HEK293 (cell line): Measurements from ENCODE around the gene KCNAB1.

Source experiments
- CTCF ChIA-PET: fragments of 350-600 bp; formaldehyde crosslinking; extraction: SDS; loops from one replicate; lab custom pipeline; 2021; ENCODE audit warnings: antibody characterized with exemption; lab: Yijun Ruan, JAX
- POLR2A ChIA-PET: fragments of 300-600 bp; formaldehyde crosslinking; extraction: SDS; loops from one replicate; lab custom pipeline; 2020; ENCODE audit warnings: antibody characterized with exemption, inconsistent platforms; lab: Yijun Ruan, JAX
- H3K27ac ChIP-seq: fragments of 200-500 bp; sonication (Bioruptor generic); 2 replicates; pipeline ENCODE4 v1.5.1; 2014; ENCODE audit warnings: low read depth, low read length, control low read depth, inconsistent platforms; ENCODE audit errors: extremely low read depth
- H3K36me3 ChIP-seq, 2 experiments: fragments of 200-500 bp in 1 of 2; sonication (Bioruptor generic) in 1 of 2; 1 replicate in 1 of 2; 2 replicates in 1 of 2; pipeline ENCODE4 v1.5.1; 2014 to 2017; ENCODE audit warnings: inconsistent platforms in 2 of 2, low read length in 2 of 2; ENCODE audit not compliant: control insufficient read depth in 2 of 2, insufficient read depth in 1 of 2
- H3K4me1 ChIP-seq: fragments of 200-500 bp; sonication (Bioruptor generic); 2 replicates; pipeline ENCODE4 v1.5.1; 2014; ENCODE audit warnings: mild to moderate bottlenecking, low read length, inconsistent platforms; ENCODE audit not compliant: control insufficient read depth, insufficient read depth
- H3K4me3 ChIP-seq: 2 replicates; pipeline ENCODE4 v1.5.1; 2011; ENCODE audit warnings: low read depth, mild to moderate bottlenecking, control low read depth, low read length, moderate library complexity
- H3K9me3 ChIP-seq: fragments of 200-500 bp; sonication (Bioruptor generic); 2 replicates; pipeline ENCODE4 v1.5.1; 2014; ENCODE audit warnings: low read depth, low read length, inconsistent platforms; ENCODE audit not compliant: control insufficient read depth, insufficient read depth
- BCL11A ChIP-seq: fragments of 450-650 bp; formaldehyde crosslinking; IDR thresholded peaks from 2 replicates; pipeline ENCODE4 v1.5.1; 2016; ENCODE audit warnings: low read depth, missing biosample characterization, missing genetic modification characterization
- IKZF3 ChIP-seq: fragments of 450-650 bp; IDR thresholded peaks from 2 replicates; pipeline ENCODE4 v1.5.0; 2018; ENCODE audit warnings: missing biosample characterization, mild to moderate bottlenecking, missing genetic modification characterization, moderate library complexity
- KLF1 ChIP-seq: fragments of 450-650 bp; formaldehyde crosslinking; IDR thresholded peaks from 2 replicates; pipeline ENCODE4 v1.5.1; 2016; ENCODE audit warnings: missing biosample characterization, missing genetic modification characterization
- REPIN1 ChIP-seq: fragments of 450-650 bp; formaldehyde crosslinking; IDR thresholded peaks from 2 replicates; pipeline ENCODE4 v1.5.1; 2017; ENCODE audit warnings: missing biosample characterization, missing genetic modification characterization, low read depth
- TRIM28 ChIP-seq: IDR thresholded peaks from 2 replicates; pipeline ENCODE4 v1.6.1; 2011; ENCODE audit warnings: low read length, control low read depth, borderline replicate concordance
- YY1 ChIP-seq: fragments of 450-650 bp; formaldehyde crosslinking; IDR thresholded peaks from 2 replicates; pipeline ENCODE4 v1.5.1; 2018; ENCODE audit warnings: missing biosample characterization, missing genetic modification characterization
- ZFHX2 ChIP-seq: fragments of 450-650 bp; formaldehyde crosslinking; conservative IDR thresholded peaks from 2 replicates; pipeline ENCODE4 v1.5.1; 2016; ENCODE audit warnings: missing biosample characterization, missing genetic modification characterization
- ZFP41 ChIP-seq: fragments of 450-650 bp; formaldehyde crosslinking; IDR thresholded peaks from 2 replicates; pipeline ENCODE4 v1.5.1; 2016; ENCODE audit warnings: missing biosample characterization, missing genetic modification characterization, borderline replicate concordance
- ZNF112 ChIP-seq: fragments of 450-650 bp; formaldehyde crosslinking; IDR thresholded peaks from 2 replicates; pipeline ENCODE4 v1.5.0; 2017; ENCODE audit warnings: missing biosample characterization, missing genetic modification characterization
- ZNF133 ChIP-seq: fragments of 450-650 bp; formaldehyde crosslinking; IDR thresholded peaks from 2 replicates; pipeline ENCODE4 v1.5.1; 2016; ENCODE audit warnings: missing biosample characterization, missing genetic modification characterization
- ZNF19 ChIP-seq: fragments of 450-650 bp; formaldehyde crosslinking; IDR thresholded peaks from 2 replicates; pipeline ENCODE4; 2016; ENCODE audit warnings: missing biosample characterization, missing genetic modification characterization, low read depth
- ZNF311 ChIP-seq: fragments of 450-650 bp; formaldehyde crosslinking; IDR thresholded peaks from 2 replicates; pipeline ENCODE4 v1.5.1; 2017; ENCODE audit warnings: missing biosample characterization, missing genetic modification characterization, borderline replicate concordance
- ZNF335 ChIP-seq: fragments of 450-650 bp; formaldehyde crosslinking; conservative IDR thresholded peaks from 2 replicates; pipeline ENCODE4 v1.5.1; 2016; ENCODE audit warnings: missing biosample characterization, missing genetic modification characterization
- ZNF362 ChIP-seq: fragments of 450-650 bp; formaldehyde crosslinking; IDR thresholded peaks from 2 replicates; pipeline ENCODE4 v1.5.1; 2016; ENCODE audit warnings: missing biosample characterization, missing genetic modification characterization
- ZNF473 ChIP-seq: fragments of 450-650 bp; formaldehyde crosslinking; IDR thresholded peaks from 2 replicates; pipeline ENCODE4 v1.5.1; 2017; ENCODE audit warnings: missing biosample characterization, missing genetic modification characterization
- ZNF530 ChIP-seq: fragments of 450-650 bp; formaldehyde crosslinking; IDR thresholded peaks from 2 replicates; pipeline ENCODE4 v1.5.1; 2016; ENCODE audit warnings: low read depth, missing biosample characterization, missing genetic modification characterization
- ZNF548 ChIP-seq: fragments of 450-650 bp; formaldehyde crosslinking; IDR thresholded peaks from 2 replicates; pipeline ENCODE4 v1.5.1; 2016; ENCODE audit warnings: missing biosample characterization, missing genetic modification characterization
- ZNF585B ChIP-seq: fragments of 450-650 bp; formaldehyde crosslinking; IDR thresholded peaks from 2 replicates; pipeline ENCODE4 v1.5.1; 2016; ENCODE audit warnings: missing biosample characterization, missing genetic modification characterization
- ZNF660 ChIP-seq: fragments of 450-650 bp; IDR thresholded peaks from 2 replicates; pipeline ENCODE4 v1.5.1; 2018; ENCODE audit warnings: missing biosample characterization, mild to moderate bottlenecking, missing genetic modification characterization
- ZNF664 ChIP-seq: fragments of 450-650 bp; formaldehyde crosslinking; IDR thresholded peaks from 2 replicates; pipeline ENCODE4 v1.5.1; 2016; ENCODE audit warnings: missing biosample characterization, missing genetic modification characterization
- ZNF776 ChIP-seq: fragments of 450-650 bp; formaldehyde crosslinking; IDR thresholded peaks from 2 replicates; pipeline ENCODE4 v1.5.0; 2017; ENCODE audit warnings: missing biosample characterization, missing genetic modification characterization, borderline replicate concordance
- ZSCAN16 ChIP-seq: fragments of 450-650 bp; formaldehyde crosslinking; IDR thresholded peaks from 2 replicates; pipeline ENCODE4 v1.5.1; 2016; ENCODE audit warnings: missing biosample characterization, missing genetic modification characterization
- ZSCAN30 ChIP-seq: fragments of 450-650 bp; IDR thresholded peaks from 2 replicates; pipeline ENCODE4 v1.5.1; 2018; ENCODE audit warnings: missing biosample characterization, mild to moderate bottlenecking, missing genetic modification characterization, moderate library complexity
- TF ChIP-seq, protein P1 (sequence below): fragments of 450-650 bp; formaldehyde crosslinking; IDR thresholded peaks from 2 replicates; pipeline ENCODE4 v1.5.1; 2016; ENCODE audit warnings: missing biosample characterization, missing genetic modification characterization
- TF ChIP-seq, protein P2 (sequence below): fragments of 450-650 bp; formaldehyde crosslinking; conservative IDR thresholded peaks from 2 replicates; pipeline ENCODE4 v1.5.1; 2016; ENCODE audit warnings: low read depth, missing biosample characterization, missing genetic modification characterization
- TF ChIP-seq, protein P3 (sequence below): fragments of 450-650 bp; formaldehyde crosslinking; IDR thresholded peaks from 2 replicates; pipeline ENCODE4 v1.5.1; 2016; ENCODE audit warnings: missing biosample characterization, missing genetic modification characterization

The KCNAB1 gene

GRCh38 chr3:156535162-156535627, 414.8 kb downstream of the KCNAB1 start (continued):
- TF ChIP-seq REPIN1 (no peak), IKZF3 (tag by site-specific recombination) (peak; percentile 37; the same call in 1 of the 2 replicates), TRIM28 (no peak), ZNF660 (peak; percentile 93), ZNF335 (tag by site-specific recombination) (peak; percentile 54; the same call in 1 of the 2 replicates), ZNF112 (no peak), ZNF19 (no peak), YY1 (no peak), ZSCAN30 (tag by site-specific recombination) (peak; percentile 64; the same call in 1 of the 2 replicates), KLF1 (tag by site-specific recombination) (no peak), BCL11A (no peak), ZFP41 (tag by site-specific recombination) (no peak)
- TF ChIP-seq, protein P1, sequence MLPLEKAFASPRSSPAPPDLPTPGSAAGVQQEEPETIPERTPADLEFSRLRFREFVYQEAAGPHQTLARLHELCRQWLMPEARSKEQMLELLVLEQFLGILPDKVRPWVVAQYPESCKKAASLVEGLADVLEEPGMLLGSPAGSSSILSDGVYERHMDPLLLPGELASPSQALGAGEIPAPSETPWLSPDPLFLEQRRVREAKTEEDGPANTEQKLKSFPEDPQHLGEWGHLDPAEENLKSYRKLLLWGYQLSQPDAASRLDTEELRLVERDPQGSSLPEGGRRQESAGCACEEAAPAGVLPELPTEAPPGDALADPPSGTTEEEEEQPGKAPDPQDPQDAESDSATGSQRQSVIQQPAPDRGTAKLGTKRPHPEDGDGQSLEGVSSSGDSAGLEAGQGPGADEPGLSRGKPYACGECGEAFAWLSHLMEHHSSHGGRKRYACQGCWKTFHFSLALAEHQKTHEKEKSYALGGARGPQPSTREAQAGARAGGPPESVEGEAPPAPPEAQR (tag by site-specific recombination) = no peak

DNA sequence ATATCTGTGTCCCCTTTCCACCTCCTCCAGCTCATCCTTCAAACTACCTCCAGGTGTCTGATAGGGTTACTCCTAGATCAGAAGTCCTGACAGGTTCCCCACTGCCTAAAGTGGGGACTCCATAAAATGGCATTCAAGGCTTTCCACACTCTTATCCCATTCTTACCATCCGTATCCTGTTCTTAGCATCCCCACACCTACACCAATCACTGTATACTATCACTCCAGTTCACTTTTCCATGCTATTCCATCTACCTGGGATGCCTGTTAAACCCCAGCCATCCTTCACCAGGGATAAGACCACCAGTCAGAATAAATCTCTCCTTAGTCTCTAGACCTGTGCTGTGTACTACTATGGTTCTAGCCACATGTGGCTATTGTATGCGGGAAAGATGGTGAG, 415.4 kb downstream of the KCNAB1 start:
- Histone ChIP-seq H3K9me3 (no peaks in the 10 kb centered on the region), H3K4me3 (no peak overlapping the region), H3K4me1 (no peaks in the 10 kb centered on the region), H3K27ac (no peak overlapping the region), H3K36me3 (peaks cover 0 to 12% of the 10 kb centered on the region in 2 experiments; a peak in 1 of 3 replicates)
- no peak for TF ChIP-seq ZNF664
- TF ChIP-seq, protein P2, sequence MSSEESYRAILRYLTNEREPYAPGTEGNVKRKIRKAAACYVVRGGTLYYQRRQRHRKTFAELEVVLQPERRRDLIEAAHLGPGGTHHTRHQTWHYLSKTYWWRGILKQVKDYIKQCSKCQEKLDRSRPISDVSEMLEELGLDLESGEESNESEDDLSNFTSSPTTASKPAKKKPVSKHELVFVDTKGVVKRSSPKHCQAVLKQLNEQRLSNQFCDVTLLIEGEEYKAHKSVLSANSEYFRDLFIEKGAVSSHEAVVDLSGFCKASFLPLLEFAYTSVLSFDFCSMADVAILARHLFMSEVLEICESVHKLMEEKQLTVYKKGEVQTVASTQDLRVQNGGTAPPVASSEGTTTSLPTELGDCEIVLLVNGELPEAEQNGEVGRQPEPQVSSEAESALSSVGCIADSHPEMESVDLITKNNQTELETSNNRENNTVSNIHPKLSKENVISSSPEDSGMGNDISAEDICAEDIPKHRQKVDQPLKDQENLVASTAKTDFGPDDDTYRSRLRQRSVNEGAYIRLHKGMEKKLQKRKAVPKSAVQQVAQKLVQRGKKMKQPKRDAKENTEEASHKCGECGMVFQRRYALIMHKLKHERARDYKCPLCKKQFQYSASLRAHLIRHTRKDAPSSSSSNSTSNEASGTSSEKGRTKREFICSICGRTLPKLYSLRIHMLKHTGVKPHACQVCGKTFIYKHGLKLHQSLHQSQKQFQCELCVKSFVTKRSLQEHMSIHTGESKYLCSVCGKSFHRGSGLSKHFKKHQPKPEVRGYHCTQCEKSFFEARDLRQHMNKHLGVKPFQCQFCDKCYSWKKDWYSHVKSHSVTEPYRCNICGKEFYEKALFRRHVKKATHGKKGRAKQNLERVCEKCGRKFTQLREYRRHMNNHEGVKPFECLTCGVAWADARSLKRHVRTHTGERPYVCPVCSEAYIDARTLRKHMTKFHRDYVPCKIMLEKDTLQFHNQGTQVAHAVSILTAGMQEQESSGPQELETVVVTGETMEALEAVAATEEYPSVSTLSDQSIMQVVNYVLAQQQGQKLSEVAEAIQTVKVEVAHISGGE (tag by site-specific recombination) = no peak
- no peak for TF ChIP-seq ZNF473 (tag by site-specific recombination)
- TF ChIP-seq, protein P3, sequence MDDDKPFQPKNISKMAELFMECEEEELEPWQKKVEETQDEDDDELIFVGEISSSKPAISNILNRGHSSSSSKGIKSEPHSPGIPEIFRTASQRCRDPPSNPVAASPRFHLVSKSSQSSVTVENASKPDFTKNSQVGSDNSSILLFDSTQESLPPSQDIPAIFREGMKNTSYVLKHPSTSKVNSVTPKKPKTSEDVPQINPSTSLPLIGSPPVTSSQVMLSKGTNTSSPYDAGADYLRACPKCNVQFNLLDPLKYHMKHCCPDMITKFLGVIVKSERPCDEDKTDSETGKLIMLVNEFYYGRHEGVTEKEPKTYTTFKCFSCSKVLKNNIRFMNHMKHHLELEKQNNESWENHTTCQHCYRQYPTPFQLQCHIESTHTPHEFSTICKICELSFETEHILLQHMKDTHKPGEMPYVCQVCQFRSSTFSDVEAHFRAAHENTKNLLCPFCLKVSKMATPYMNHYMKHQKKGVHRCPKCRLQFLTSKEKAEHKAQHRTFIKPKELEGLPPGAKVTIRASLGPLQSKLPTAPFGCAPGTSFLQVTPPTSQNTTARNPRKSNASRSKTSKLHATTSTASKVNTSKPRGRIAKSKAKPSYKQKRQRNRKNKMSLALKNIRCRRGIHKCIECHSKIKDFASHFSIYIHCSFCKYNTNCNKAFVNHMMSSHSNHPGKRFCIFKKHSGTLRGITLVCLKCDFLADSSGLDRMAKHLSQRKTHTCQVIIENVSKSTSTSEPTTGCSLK (tag by site-specific recombination) = no peak
- no peak for TF ChIP-seq IKZF3 (tag by site-specific recombination)
- TF ChIP-seq ZNF362 = no peak
- TF ChIP-seq ZNF585B = no peak
- no peak for TF ChIP-seq ZNF133
- no peak for TF ChIP-seq ZNF530 (tag by site-specific recombination)
- no peak for TF ChIP-seq ZNF776 (tag by site-specific recombination)
- no peak for TF ChIP-seq ZNF548 (tag by site-specific recombination)
- TF ChIP-seq ZNF311 (tag by site-specific recombination) = no peak
- TF ChIP-seq ZSCAN16 (tag by site-specific recombination) = no peak
- TF ChIP-seq TRIM28 = no peak
- TF ChIP-seq ZFHX2 = no peak
- TF ChIP-seq REPIN1 = no peak
- POLR2A ChIA-PET = interaction anchor here (0.7 to 1.4 kb wide), 2 partner anchors 17 to 19 kb away, joined by 3 to 8 read pairs; partner anchors contain the start of gene SSR3
- CTCF ChIA-PET = interaction anchor here (0.5 to 2.3 kb wide), 19 partner anchors 8 to 601 kb away, joined by 3 to 15 read pairs (median 4); no protein-coding TSS in a partner anchor
